HAP-1 (cell line): ENCODE results near the gene CEP131.

Experiments
- DNase-seq, 2 experiments: peaks; one replicate each; pipeline ENCODE4 v3.0.0-alpha.2; 2016 to 2020; ENCODE audit warnings: low spot score in 2 of 2
- H3K27me3 ChIP-seq: fragments of 250-450 bp; sonication (Bioruptor Pico); 2 replicates; pipeline ENCODE4 v1.5.1; 2020; ENCODE audit warnings: low read depth, mild to moderate bottlenecking, moderate library complexity
- H3K36me3 ChIP-seq: fragments of 250-450 bp; sonication (Bioruptor Pico); replicated peaks from 2 replicates; pipeline ENCODE4 v1.5.1; 2020; ENCODE audit warnings: mild to moderate bottlenecking
- H3K4me1 ChIP-seq: fragments of 250-450 bp; sonication (Bioruptor Pico); 2 replicates; pipeline ENCODE4 v1.5.1; 2020; ENCODE audit warnings: mild to moderate bottlenecking
- H3K4me3 ChIP-seq: fragments of 250-450 bp; sonication (Bioruptor Pico); 2 replicates; pipeline ENCODE4 v1.5.1; 2020; ENCODE audit warnings: mild to moderate bottlenecking, moderate library complexity
- H3K9me3 ChIP-seq: fragments of 250-450 bp; sonication (Bioruptor Pico); 2 replicates; pipeline ENCODE4 v1.5.1; 2020; ENCODE audit warnings: mild to moderate bottlenecking, moderate library complexity
- in situ Hi-C: fragments of 300-500 bp; cut with MboI; formaldehyde crosslinking; loops from 3 replicates; pipeline ENCODE4 v1.14.3; 2020; ENCODE audit warnings: low sequenced_read_pairs, inconsistent platforms, mixed read lengths

The CEP131 gene

GRCh38 chr17:81257533-81257932 is 34.8 kb upstream of the CEP131 start:
- Histone ChIP-seq H3K9me3 (no peaks in the 10 kb centered on the region), H3K36me3 (peaks cover 34% of the 10 kb centered on the region), H3K27me3 (no peaks in the 10 kb centered on the region), H3K4me3 (no peak overlapping the region), H3K4me1 (no peaks in the 10 kb centered on the region; the same call in 1 of the 2 replicates)
- DNase-seq = no peak
- in situ Hi-C loops = loop anchor here (5.0 kb wide), 1 partner anchor 225 kb away; no protein-coding TSS in a partner anchor

DNA sequence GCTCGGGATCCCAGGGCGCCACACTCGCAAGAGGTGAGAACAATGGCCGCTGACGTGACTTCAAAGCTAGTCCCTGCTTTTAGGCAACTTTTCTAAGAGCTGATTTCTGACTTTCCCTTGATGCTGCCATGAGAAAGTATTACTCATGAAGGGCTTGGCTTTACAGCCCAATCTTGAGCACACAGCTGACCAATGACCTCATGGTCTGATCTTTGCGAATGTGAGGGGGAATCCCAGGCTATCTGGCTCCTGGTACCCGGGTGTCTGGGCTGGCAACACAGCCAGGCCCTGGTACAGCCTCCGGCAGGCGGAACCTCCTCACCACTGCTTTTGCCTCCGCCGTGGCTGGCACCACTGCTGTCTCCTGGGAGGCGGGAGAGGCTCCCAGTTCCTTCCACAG is 33.9 kb upstream of the CEP131 start:
- H3K4me1 ChIP-seq = no peaks in the 10 kb centered on the region; the same call in 1 of the 2 replicates
- H3K4me3 ChIP-seq = no peak overlapping the region
- in situ Hi-C loops = loop anchor here (5.0 kb wide), 1 partner anchor 226 kb away; no protein-coding TSS in a partner anchor
- no peaks in the 10 kb centered on the region for H3K27me3 ChIP-seq
- no peak for DNase-seq
- peaks cover 36% of the 10 kb centered on the region for H3K36me3 ChIP-seq
- no peaks in the 10 kb centered on the region for H3K9me3 ChIP-seq

DNA sequence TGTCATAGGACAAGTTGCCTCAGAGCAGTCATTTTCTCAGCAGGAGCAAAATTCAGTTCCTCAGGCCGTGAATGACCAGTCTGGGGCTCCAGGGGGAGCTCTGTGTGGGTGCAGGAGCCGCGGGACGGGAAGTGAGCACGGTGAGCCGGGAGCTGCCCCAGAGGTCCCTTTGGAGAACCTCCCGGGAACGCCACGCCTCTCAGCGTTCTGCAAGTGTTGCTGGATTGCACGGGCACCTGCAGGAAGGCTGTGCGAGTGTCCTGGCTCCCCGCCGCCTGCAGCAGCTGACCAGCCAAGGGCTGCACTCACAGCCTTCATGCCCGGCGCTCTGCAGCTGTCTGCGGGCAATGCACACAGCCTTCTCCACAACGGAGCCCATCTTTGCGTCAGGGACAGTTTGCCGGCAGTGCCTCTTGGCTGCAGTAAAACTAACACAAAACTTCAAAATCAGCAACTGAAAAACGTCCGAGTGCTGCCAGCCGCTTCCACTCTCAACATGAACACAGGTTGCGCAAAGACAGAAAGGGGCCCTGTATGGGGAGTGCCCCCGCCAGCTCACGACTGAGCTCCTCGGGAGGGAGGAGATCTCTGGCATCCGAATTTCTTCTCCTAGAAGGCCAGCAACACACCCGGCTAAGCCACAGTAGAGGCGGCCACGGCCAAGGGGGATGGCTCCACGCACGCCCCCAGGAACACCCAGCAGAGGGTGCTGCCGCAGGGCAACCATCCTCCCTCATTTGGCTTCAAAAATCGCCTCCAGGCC is 32.4 kb upstream of the CEP131 start:
- Histone ChIP-seq H3K4me3 (no peak overlapping the region), H3K4me1 (no peaks in the 10 kb centered on the region; the same call in 1 of the 2 replicates), H3K27me3 (no peaks in the 10 kb centered on the region), H3K36me3 (peaks cover 38% of the 10 kb centered on the region), H3K9me3 (no peaks in the 10 kb centered on the region)
- in situ Hi-C loops = loop anchor here (5.0 kb wide), 1 partner anchor 227 kb away; no protein-coding TSS in a partner anchor
- DNase-seq = peak; percentile 60 to 83

- no peaks in the 10 kb centered on the region for H3K9me3 ChIP-seq
- no peaks in the 10 kb centered on the region; the same call in 1 of the 2 replicates for H3K4me1 ChIP-seq
- peaks cover 26% of the 10 kb centered on the region for H3K36me3 ChIP-seq
- in situ Hi-C loops = no loop called here
- H3K4me3 ChIP-seq = no peak overlapping the region
- DNase-seq = peak; percentile 45 to 73
- H3K27me3 ChIP-seq = no peaks in the 10 kb centered on the region
Observed at GRCh38 chr17:81253358-81254131, 30.8 kb upstream of the CEP131 start.

GRCh38 chr17:81252987-81253329 is 30.2 kb upstream of the CEP131 start:
- Histone ChIP-seq H3K27me3 (no peaks in the 10 kb centered on the region), H3K4me3 (no peak overlapping the region), H3K4me1 (no peaks in the 10 kb centered on the region; the same call in 1 of the 2 replicates), H3K36me3 (peaks cover 26% of the 10 kb centered on the region), H3K9me3 (no peaks in the 10 kb centered on the region)
- in situ Hi-C loops = no loop called here
- DNase-seq = no peak

DNA sequence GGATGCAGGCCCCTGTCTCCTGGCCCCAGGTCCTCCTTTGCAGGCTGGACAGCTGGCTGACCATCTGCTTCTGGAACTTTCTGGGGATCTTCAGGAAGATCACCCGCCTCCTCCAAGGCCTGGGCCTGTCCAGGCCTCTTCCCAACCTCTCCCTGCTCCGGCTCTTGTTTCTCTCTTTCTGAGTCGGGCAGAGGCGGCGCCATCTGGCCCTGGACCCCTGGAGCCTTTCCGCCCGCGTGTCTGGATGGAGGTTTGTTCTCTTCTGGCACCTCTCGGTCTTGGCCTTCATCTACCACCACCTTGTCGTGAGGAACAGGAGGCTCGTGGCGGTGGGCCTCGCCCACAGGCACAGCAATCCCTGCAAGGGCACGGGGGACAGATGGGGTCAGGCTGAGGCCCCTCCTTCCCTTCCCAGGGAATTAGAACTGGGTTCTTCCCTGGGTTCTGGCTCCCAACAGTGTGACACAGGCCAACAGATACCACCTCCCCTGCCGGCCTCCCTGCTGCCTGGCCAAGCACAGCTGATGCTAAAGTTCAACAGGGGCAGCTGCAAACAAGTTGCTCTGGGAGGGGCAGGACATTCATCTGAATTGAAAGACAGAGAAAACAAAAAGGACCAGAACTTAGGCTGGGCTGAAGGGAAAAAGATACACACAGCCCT is 29.7 kb upstream of the CEP131 start:
- in situ Hi-C loops = no loop called here
- Histone ChIP-seq H3K36me3 (peaks cover 26% of the 10 kb centered on the region), H3K4me1 (no peaks in the 10 kb centered on the region; the same call in 1 of the 2 replicates), H3K27me3 (no peaks in the 10 kb centered on the region), H3K9me3 (no peaks in the 10 kb centered on the region), H3K4me3 (no peak overlapping the region)
- DNase-seq = no peak

DNA sequence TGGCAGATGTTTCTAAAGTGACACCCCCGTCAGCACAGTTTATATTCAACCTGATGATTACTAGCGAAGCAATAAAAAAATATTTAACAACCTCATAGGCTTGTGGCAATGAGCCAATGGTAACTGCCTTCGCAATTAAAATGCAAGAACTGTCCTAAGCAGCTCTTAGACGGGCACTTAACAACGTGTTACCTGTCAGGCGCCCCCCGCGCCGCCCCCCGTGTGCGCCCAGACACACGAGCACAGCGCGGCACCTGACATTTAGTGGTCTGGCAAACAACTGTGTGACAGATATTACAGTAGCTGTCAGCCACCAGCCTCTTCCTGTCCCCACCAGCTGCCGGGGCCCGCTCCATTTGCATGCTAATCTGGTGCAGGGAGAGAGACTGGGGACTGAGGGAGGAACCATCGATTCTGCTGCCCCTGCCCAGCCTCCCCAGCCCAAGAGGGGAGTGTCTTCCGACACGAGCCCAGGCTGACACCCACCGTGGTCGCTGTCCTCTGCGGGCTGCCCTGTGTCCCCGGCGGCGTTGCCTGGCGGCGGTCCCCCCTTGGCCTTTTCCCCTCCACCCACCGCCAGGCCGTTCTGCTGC is 29.0 kb upstream of the CEP131 start:
- in situ Hi-C loops = no loop called here
- no peaks in the 10 kb centered on the region for H3K9me3 ChIP-seq
- no peaks in the 10 kb centered on the region; the same call in 1 of the 2 replicates for H3K4me1 ChIP-seq
- no peaks in the 10 kb centered on the region for H3K27me3 ChIP-seq
- no peak overlapping the region for H3K4me3 ChIP-seq
- DNase-seq = no peak
- peaks cover 26% of the 10 kb centered on the region for H3K36me3 ChIP-seq

DNA sequence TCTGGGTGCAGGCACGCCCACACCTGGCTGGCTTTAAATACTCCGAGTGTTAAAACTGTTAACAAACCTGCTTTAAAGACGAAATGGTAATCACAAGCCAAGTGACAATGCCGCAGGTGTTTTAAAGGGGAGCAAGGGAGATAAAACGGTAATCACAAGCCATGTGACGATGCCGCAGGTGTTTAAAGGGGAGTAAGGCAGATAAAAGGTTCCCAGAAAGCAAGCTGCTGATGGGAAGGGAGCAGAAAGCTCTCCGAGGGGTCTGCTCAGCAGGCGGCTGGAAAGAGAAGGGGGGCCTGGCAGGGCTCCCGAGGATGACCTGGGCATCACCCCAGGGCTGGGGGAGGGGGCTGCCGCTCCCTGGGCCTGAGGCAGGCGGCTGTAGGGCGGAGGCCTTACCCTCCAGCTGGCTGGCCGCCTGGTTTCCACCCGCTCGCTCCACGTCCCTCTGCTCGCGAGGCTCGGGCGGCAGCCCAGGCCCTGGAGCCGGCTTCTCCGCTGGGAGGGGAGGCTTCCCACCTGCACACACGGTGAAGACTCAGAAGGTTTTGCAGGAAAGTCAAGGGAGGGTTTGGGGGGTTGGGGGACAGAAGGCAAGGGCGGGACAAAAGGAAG is 28.4 kb upstream of the CEP131 start:
- no peak overlapping the region for H3K4me3 ChIP-seq
- no peaks in the 10 kb centered on the region; the same call in 1 of the 2 replicates for H3K4me1 ChIP-seq
- H3K36me3 ChIP-seq = peaks cover 26% of the 10 kb centered on the region
- no peaks in the 10 kb centered on the region for H3K9me3 ChIP-seq
- DNase-seq = no peak
- in situ Hi-C loops = no loop called here
- no peaks in the 10 kb centered on the region for H3K27me3 ChIP-seq

DNA sequence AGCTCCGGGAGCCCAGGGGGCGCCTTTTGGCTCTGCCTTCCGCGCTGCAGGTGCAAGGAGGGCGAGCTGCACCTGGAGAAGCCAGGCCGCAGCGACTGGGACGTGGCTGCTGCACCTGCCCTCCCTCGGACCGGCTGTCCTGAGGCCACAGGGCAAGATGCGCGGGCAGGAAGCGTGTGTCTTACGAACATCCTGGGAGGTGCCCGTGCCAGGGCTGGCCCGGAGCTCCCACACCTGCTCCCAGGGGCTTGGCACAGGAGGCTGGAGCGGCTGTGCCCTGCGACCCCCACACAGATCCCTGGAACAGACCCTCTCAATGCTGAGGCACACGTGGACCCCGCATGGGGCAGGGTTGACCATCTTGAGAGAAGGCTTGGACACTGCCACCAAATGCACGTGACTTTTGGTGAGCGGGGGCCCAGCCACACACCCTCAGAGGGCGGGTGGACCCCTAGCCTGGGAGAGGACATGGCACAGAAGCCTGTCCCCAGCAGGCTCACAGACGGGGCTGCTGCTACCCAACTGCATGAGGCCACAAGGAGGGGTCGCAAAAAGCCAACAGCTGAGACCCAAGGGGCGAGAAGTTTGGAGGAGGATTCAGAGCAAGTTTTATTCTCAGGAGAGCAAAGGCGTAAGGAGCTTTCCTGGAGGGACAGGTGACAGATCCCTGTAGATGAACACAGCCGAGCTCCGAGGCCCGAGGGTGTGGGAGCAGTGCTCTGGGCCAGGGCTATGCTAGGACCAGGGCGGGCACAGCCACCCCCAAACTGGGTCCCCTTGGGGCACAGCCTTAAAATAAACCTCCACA is 27.7 kb upstream of the CEP131 start:
- Histone ChIP-seq H3K4me1 (no peaks in the 10 kb centered on the region; the same call in 1 of the 2 replicates), H3K4me3 (no peak overlapping the region), H3K36me3 (peaks cover 26% of the 10 kb centered on the region), H3K9me3 (no peaks in the 10 kb centered on the region), H3K27me3 (no peaks in the 10 kb centered on the region)
- in situ Hi-C loops = no loop called here
- DNase-seq = no peak

DNA sequence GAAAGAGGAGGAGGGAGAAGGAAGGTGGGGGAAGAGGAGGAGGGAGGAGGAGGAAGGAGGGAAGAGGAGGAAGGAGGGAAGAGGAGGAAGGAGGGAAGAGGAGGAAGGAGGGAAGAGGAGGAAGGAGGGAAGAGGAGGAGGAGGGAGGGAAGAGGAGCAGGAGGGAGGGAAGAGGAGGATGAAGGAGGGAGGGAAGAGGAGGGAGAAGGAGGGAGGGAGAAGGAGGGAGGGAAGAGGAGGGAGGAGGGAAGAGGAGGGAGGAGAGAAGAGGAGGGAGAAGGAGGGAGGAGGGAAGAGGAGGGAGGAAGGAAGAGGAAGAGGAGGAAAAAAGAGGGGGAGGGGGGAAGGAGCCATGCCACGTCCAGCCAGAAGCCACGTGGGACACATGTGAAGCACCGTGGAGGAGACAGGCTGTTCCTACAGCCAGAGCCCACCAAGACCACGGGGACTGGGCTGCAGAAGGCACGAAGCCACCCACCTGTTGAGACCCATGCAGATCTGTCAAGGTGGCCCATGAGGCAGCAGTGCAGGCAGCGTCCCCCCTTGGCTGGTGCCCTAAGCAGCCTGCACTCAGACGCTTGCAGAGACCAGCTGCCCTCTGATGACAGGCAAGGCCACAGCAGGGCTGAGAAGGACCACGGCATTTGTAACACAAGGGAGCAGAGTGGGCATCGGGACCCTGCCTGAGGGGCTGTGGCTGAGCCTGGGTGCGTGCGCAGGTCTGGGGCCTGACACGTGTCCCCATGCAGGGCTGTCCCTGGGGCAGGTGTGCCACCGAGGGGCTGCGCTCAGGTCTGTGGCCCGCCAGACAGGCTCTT is 26.7 kb upstream of the CEP131 start:
- Histone ChIP-seq H3K4me1 (no peaks in the 10 kb centered on the region), H3K27me3 (no peaks in the 10 kb centered on the region), H3K9me3 (no peaks in the 10 kb centered on the region), H3K36me3 (peaks cover 26% of the 10 kb centered on the region), H3K4me3 (no peak overlapping the region)
- DNase-seq = no peak
- in situ Hi-C loops = no loop called here

GRCh38 chr17:81248649-81249048 is 25.9 kb upstream of the CEP131 start:
- in situ Hi-C loops = no loop called here
- no peak for DNase-seq

More at GRCh38 chr17:81248649-81249048, 25.9 kb upstream of the CEP131 start:
- Histone ChIP-seq H3K27me3 (no peaks in the 10 kb centered on the region), H3K9me3 (no peaks in the 10 kb centered on the region), H3K4me1 (no peaks in the 10 kb centered on the region), H3K4me3 (no peak overlapping the region), H3K36me3 (peaks cover 22% of the 10 kb centered on the region)
